HepG2 (cell line): ENCODE data around the gene C12orf56.

Source experiments
- ARNT ChIP-seq: fragments of 450-650 bp; IDR thresholded peaks from 2 replicates; pipeline ENCODE4 v1.6.1; 2017
- CTCF ChIP-seq: sonication (generic); formaldehyde crosslinking; IDR thresholded peaks from 2 replicates; pipeline ENCODE4 v1.5.0; 2020; ENCODE audit warnings: mild to moderate bottlenecking, missing genetic modification reagents, moderate library complexity
- DPF2 ChIP-seq: sonication (generic); formaldehyde crosslinking; IDR thresholded peaks from 2 replicates; pipeline ENCODE4 v1.4.0; 2020; ENCODE audit warnings: mild to moderate bottlenecking, low read depth, missing genetic modification reagents, borderline replicate concordance
- EED ChIP-seq: sonication (generic); formaldehyde crosslinking; IDR thresholded peaks from 2 replicates; pipeline ENCODE4 v1.5.0; 2020; ENCODE audit warnings: mild to moderate bottlenecking, missing genetic modification reagents
- FOXK1 ChIP-seq: sonication (generic); formaldehyde crosslinking; IDR thresholded peaks from 2 replicates; pipeline ENCODE4 v1.4.0; 2020; ENCODE audit warnings: low read depth, missing genetic modification reagents, borderline replicate concordance
- GPBP1L1 ChIP-seq: sonication (generic); formaldehyde crosslinking; IDR thresholded peaks from 2 replicates; pipeline ENCODE4 v1.5.0; 2020; ENCODE audit warnings: mild to moderate bottlenecking, missing genetic modification reagents
- GTF2F1 ChIP-seq: fragments of 150-350 bp; IDR thresholded peaks from 2 replicates; pipeline ENCODE4 v1.6.1; 2014; ENCODE audit warnings: low read length
- POLR2AphosphoS5 ChIP-seq: IDR thresholded peaks from 2 replicates; pipeline ENCODE4 v1.6.1; 2012; ENCODE audit warnings: low read depth, low read length
- SP4 ChIP-seq: sonication (generic); formaldehyde crosslinking; IDR thresholded peaks from 2 replicates; pipeline ENCODE4 v1.8.1; 2023; ENCODE audit warnings: mild to moderate bottlenecking, missing genetic modification reagents
- ZNF407 ChIP-seq: sonication (generic); formaldehyde crosslinking; IDR thresholded peaks from one replicate; pipeline ENCODE4 v1.5.1; 2020; ENCODE audit warnings: mild to moderate bottlenecking, missing genetic modification reagents; ENCODE audit errors: not compliant biosample characterization

- no peak for TF ChIP-seq EED
- no peak for TF ChIP-seq SP4 (CRISPR knock-in tag)
- no peak for TF ChIP-seq POLR2AphosphoS5
- TF ChIP-seq ZNF407 (CRISPR knock-in tag): no peak
- TF ChIP-seq FOXK1 (CRISPR knock-in tag): no peak
- no peak for TF ChIP-seq ARNT
- TF ChIP-seq GTF2F1: no peak
- TF ChIP-seq CTCF (CRISPR knock-in tag): no peak
- no peak for TF ChIP-seq DPF2
- no peak for TF ChIP-seq GPBP1L1 (CRISPR knock-in tag)
Measured at GRCh38 chr12:64395739-64396138, 5.2 kb upstream of the C12orf56 start.
